Inflammatory macrophage treated with lipopolysaccharide for 4 hours (primary cell): Measurements from ENCODE around the gene HES4.
A peak's percentile ranks its signal among the peaks of the same experiment; 100 is the strongest.
"Not testable (repeated sequence)": the region's sequence is repeated elsewhere in the genome, so short reads cannot be mapped to it uniquely, and the experiment has no call there.

Source experiments
- DNase-seq: peaks from one replicate; pipeline ENCODE4 v3.0.0-alpha.2; 2020

The HES4 gene

GRCh38 chr1:1033009-1033587 is 33.2 kb upstream of the HES4 start:
- peak; percentile 81 for DNase-seq

GRCh38 chr1:1032424-1032823 is 32.5 kb upstream of the HES4 start:
- no peak for DNase-seq

GRCh38 chr1:1031659-1032235 is 31.9 kb upstream of the HES4 start:
- no peak for DNase-seq

- not testable (repeated sequence) for DNase-seq
Observed at GRCh38 chr1:1030867-1031658, 31.2 kb upstream of the HES4 start.

GRCh38 chr1:1027791-1028190 is 27.9 kb upstream of the HES4 start:
- DNase-seq: no peak

- DNase-seq: no peak
Observed at GRCh38 chr1:1026599-1027413, 26.9 kb upstream of the HES4 start.

- no peak for DNase-seq
Observed at GRCh38 chr1:1025730-1026129, 25.8 kb upstream of the HES4 start.

- DNase-seq: no peak
Observed at GRCh38 chr1:1024771-1025699, 25.1 kb upstream of the HES4 start.

- no peak for DNase-seq
Observed at GRCh38 chr1:1024149-1024770, 24.4 kb upstream of the HES4 start.

GRCh38 chr1:1023700-1024099 is 23.8 kb upstream of the HES4 start:
- no peak for DNase-seq

- DNase-seq: no peak
Observed at GRCh38 chr1:1022302-1023009, 22.6 kb upstream of the HES4 start.

GRCh38 chr1:1021920-1022259 is 22.0 kb upstream of the HES4 start:
- DNase-seq: no peak

GRCh38 chr1:1021010-1021919 is 21.4 kb upstream of the HES4 start:
- peak; percentile 81 for DNase-seq

- DNase-seq: no peak
Observed at GRCh38 chr1:1020415-1021009, 20.6 kb upstream of the HES4 start.

GRCh38 chr1:1020000-1020404 is 20.1 kb upstream of the HES4 start, which contains the start of gene AGRN:
TSS of gene AGRN (plus strand) at chr1:1020120. CDS start at chr1:1020173, 53 bp downstream.
- DNase-seq: peak; percentile 49

GRCh38 chr1:1019122-1019999 is 19.5 kb upstream of the HES4 start:
- DNase-seq: peak; percentile 85

- DNase-seq: not testable (repeated sequence)
Observed at GRCh38 chr1:1018321-1018685, 18.4 kb upstream of the HES4 start.
